Naive thymus-derived CD4-positive, alpha-beta T cell (primary cell): ENCODE data around the gene PSAT1. TPM values are rescaled to one million over a fixed set of nuclear protein-coding genes. Genes with fewer than 3 reads are reported as not detected.
"Not testable (repeated sequence)": the region's sequence is repeated elsewhere in the genome, so short reads cannot be mapped to it uniquely, and the experiment has no call there.

Experiments used
- ATAC-seq: fragments of 150-1000 bp; cut with Tn5 transposase; 2 replicates; pipeline ENCODE4 v1.10.0; 2021; ENCODE audit warnings: mild to moderate bottlenecking, moderate library complexity
- CTCF ChIA-PET: fragments of 350-600 bp; sonication (Branson Sonifier 250); formaldehyde crosslinking; loops from one replicate; lab custom pipeline; 2021; ENCODE audit warnings: antibody characterized with exemption; lab: Charles Lee
- POLR2A ChIA-PET: fragments of 350-600 bp; sonication (Branson Sonifier 250); formaldehyde crosslinking; loops from one replicate; lab custom pipeline; 2021; ENCODE audit warnings: antibody characterized with exemption, inconsistent platforms; lab: Charles Lee
- DNase-seq, 9 donors: peaks; one replicate each; pipeline versions ENCODE4 v3.0.0 to v3.0.0-alpha.2; 2020 to 2022; ENCODE audit warnings: mixed read lengths in 1 of 9
- H3K27ac ChIP-seq: one replicate; pipeline ENCODE4 v1.7.0; 2013; ENCODE audit warnings: mild to moderate bottlenecking, low read depth, low read length, moderate library complexity
- H3K27me3 ChIP-seq, 2 donors: one replicate each; pipeline ENCODE4 v1.7.0; 2013; ENCODE audit warnings: low read length in 2 of 2, mild to moderate bottlenecking in 2 of 2, moderate library complexity in 2 of 2; ENCODE audit not compliant: control insufficient read depth in 2 of 2, insufficient read depth in 2 of 2
- H3K36me3 ChIP-seq, 3 experiments: 1 replicate in 2 of 3; 2 replicates in 1 of 3; pipeline ENCODE4 v1.7.0; 2013; ENCODE audit warnings: low read length in 3 of 3, mild to moderate bottlenecking in 3 of 3, moderate library complexity in 1 of 3; ENCODE audit not compliant: insufficient read depth in 3 of 3, control insufficient read depth in 2 of 3
- H3K4me1 ChIP-seq, 2 donors: one replicate each; pipeline ENCODE4 v1.7.0; 2013; ENCODE audit warnings: low read length in 2 of 2, mild to moderate bottlenecking in 2 of 2, moderate library complexity in 1 of 2; ENCODE audit not compliant: control insufficient read depth in 2 of 2, insufficient read depth in 2 of 2
- H3K4me3 ChIP-seq: 2 replicates; pipeline ENCODE4 v1.7.0; 2013; ENCODE audit warnings: mild to moderate bottlenecking, low read length
- H3K9me3 ChIP-seq, 3 experiments: 1 replicate in 2 of 3; 2 replicates in 1 of 3; pipeline ENCODE4 v1.7.0; 2013; ENCODE audit warnings: low read length in 3 of 3; ENCODE audit not compliant: control insufficient read depth in 2 of 3
- H3K27ac Mint-ChIP-seq, 9 donors: one replicate each; pipeline ENCODE4 v1.8.0; 2020 to 2022; ENCODE audit warnings: mixed read lengths in 9 of 9, mild to moderate bottlenecking in 8 of 9, moderate library complexity in 5 of 9, inconsistent platforms in 2 of 9
- H3K27me3 Mint-ChIP-seq, 5 donors: one replicate each; pipeline ENCODE4 v1.8.0; 2021 to 2022; ENCODE audit warnings: mixed read lengths in 5 of 5, mild to moderate bottlenecking in 1 of 5
- H3K36me3 Mint-ChIP-seq, 5 donors: one replicate each; pipeline ENCODE4 v1.8.0; 2020 to 2022; ENCODE audit warnings: mixed read lengths in 5 of 5, mild to moderate bottlenecking in 3 of 5, inconsistent platforms in 1 of 5
- H3K4me1 Mint-ChIP-seq, 7 donors: one replicate each; pipeline ENCODE4 v1.8.0; 2020 to 2022; ENCODE audit warnings: mixed read lengths in 7 of 7, mild to moderate bottlenecking in 3 of 7, inconsistent platforms in 1 of 7
- H3K4me3 Mint-ChIP-seq, 10 donors: one replicate each; pipeline ENCODE4 v1.8.0; 2020 to 2022; ENCODE audit warnings: mild to moderate bottlenecking in 10 of 10, mixed read lengths in 10 of 10, moderate library complexity in 6 of 10, inconsistent platforms in 2 of 10
- H3K9me3 Mint-ChIP-seq, 11 donors: one replicate each; pipeline ENCODE4 v1.8.0; 2020 to 2022; ENCODE audit warnings: mixed read lengths in 11 of 11, mild to moderate bottlenecking in 4 of 11, inconsistent platforms in 1 of 11, moderate library complexity in 1 of 11
- intact Hi-C, 2 donors: fragments of 100-400 bp; cut with micrococcal nuclease; formaldehyde crosslinking; loops; one replicate each; pipeline ENCODE4 v1.15.1; 2023
- polyA plus RNA-seq, 2 donors: library from polyadenylated mRNA; unstranded; fragments of 300-500 nt; fragmentation: Illumina TruSeq; gene quantifications; one replicate each; pipeline ENCODE4 v1.2.3, GENCODE V29; 2021
- total RNA-seq, 6 experiments: library from RNA in 5 of 6; stranded (reverse) in 5 of 6; gene quantifications; 1 replicate in 5 of 6; 2 replicates in 1 of 6; pipeline ENCODE4 v1.2.3 and lab custom pipeline; 2021 to 2026

The PSAT1 gene
- total and polyA plus RNA-seq, 7 experiments from 2014 or later = 1.6 to 65.2 (median 10.3) TPM

GRCh38 chr9:78280982-78281668, 15.8 kb upstream of the PSAT1 start:
- Histone ChIP-seq H3K9me3 (no peaks in the 10 kb centered on the region), H3K4me1 (no peaks in the 10 kb centered on the region), H3K4me3 (no peak overlapping the region), H3K36me3 (no peaks in the 10 kb centered on the region), H3K27me3 (no peaks in the 10 kb centered on the region), H3K27ac (no peak overlapping the region)
- ChIA-PET POLR2A (no interaction called here), CTCF (no interaction called here)
- H3K27ac Mint-ChIP-seq = no peak overlapping the region
- H3K36me3 Mint-ChIP-seq = peaks cover 0 to 6% (median 0%) of the 10 kb centered on the region in 5 donors
- H3K4me1 Mint-ChIP-seq = peaks cover 0 to 16% (median 9%) of the 10 kb centered on the region in 7 donors
- no peaks in the 10 kb centered on the region for H3K9me3 Mint-ChIP-seq
- no peak for DNase-seq
- H3K4me3 Mint-ChIP-seq = no peak overlapping the region
- ATAC-seq = no peak
- intact Hi-C loops = no loop called here
- peaks cover 0 to 14% (median 5%) of the 10 kb centered on the region in 5 donors for H3K27me3 Mint-ChIP-seq

GRCh38 chr9:78284181-78284580, 12.7 kb upstream of the PSAT1 start:
- POLR2A ChIA-PET = not testable (repeated sequence)

GRCh38 chr9:78286125-78286524, 10.8 kb upstream of the PSAT1 start:
- H3K4me1 Mint-ChIP-seq = no peaks in the 10 kb centered on the region
- no peaks in the 10 kb centered on the region for H3K4me1 ChIP-seq
- H3K4me3 ChIP-seq = no peak overlapping the region
- intact Hi-C loops = no loop called here
- no peak overlapping the region for H3K27ac Mint-ChIP-seq
- H3K27me3 ChIP-seq = no peaks in the 10 kb centered on the region
- CTCF ChIA-PET = no interaction called here
- POLR2A ChIA-PET = no interaction called here
- DNase-seq = no peak
- H3K9me3 ChIP-seq = no peaks in the 10 kb centered on the region
- peaks cover 0 to 14% (median 5%) of the 10 kb centered on the region in 5 donors for H3K27me3 Mint-ChIP-seq
- H3K4me3 Mint-ChIP-seq = no peak overlapping the region
- H3K36me3 ChIP-seq = no peaks in the 10 kb centered on the region
- H3K27ac ChIP-seq = no peak overlapping the region
- ATAC-seq = no peak
- peaks cover 0 to 6% (median 0%) of the 10 kb centered on the region in 5 donors for H3K36me3 Mint-ChIP-seq
- H3K9me3 Mint-ChIP-seq = no peaks in the 10 kb centered on the region

More at GRCh38 chr9:78284181-78284580, 12.7 kb upstream of the PSAT1 start:
- intact Hi-C loops, H3K4me1 Mint-ChIP-seq, CTCF ChIA-PET, H3K36me3 Mint-ChIP-seq, DNase-seq, ATAC-seq, H3K4me3 ChIP-seq, H3K27ac ChIP-seq, H3K36me3 ChIP-seq, H3K9me3 ChIP-seq, H3K9me3 Mint-ChIP-seq, H3K4me3 Mint-ChIP-seq, H3K4me1 ChIP-seq, H3K27ac Mint-ChIP-seq, H3K27me3 ChIP-seq: not testable (repeated sequence)
- peaks cover 0 to 14% (median 5%) of the 10 kb centered on the region in 5 donors for H3K27me3 Mint-ChIP-seq

GRCh38 chr9:78286946-78287388, 10.0 kb upstream of the PSAT1 start:
- Histone ChIP-seq H3K36me3 (no peaks in the 10 kb centered on the region), H3K9me3 (no peaks in the 10 kb centered on the region), H3K4me1 (no peaks in the 10 kb centered on the region), H3K27me3 (no peaks in the 10 kb centered on the region), H3K4me3 (no peak overlapping the region), H3K27ac (no peak overlapping the region)
- peaks cover 0 to 1% (median 0%) of the 10 kb centered on the region in 11 donors for H3K9me3 Mint-ChIP-seq
- CTCF ChIA-PET = no interaction called here
- H3K4me3 Mint-ChIP-seq = no peak overlapping the region
- H3K27ac Mint-ChIP-seq = no peak overlapping the region
- DNase-seq (no peak), ATAC-seq (no peak)
- H3K27me3 Mint-ChIP-seq = peaks cover 0 to 14% (median 5%) of the 10 kb centered on the region in 5 donors
- H3K36me3 Mint-ChIP-seq = peaks cover 0 to 6% (median 0%) of the 10 kb centered on the region in 5 donors
- intact Hi-C loops = no loop called here
- POLR2A ChIA-PET = no interaction called here
- no peaks in the 10 kb centered on the region for H3K4me1 Mint-ChIP-seq

GRCh38 chr9:78288214-78288892, 8.6 kb upstream of the PSAT1 start:
- H3K9me3 Mint-ChIP-seq = peaks cover 0 to 2% (median 0%) of the 10 kb centered on the region in 11 donors
- no peaks in the 10 kb centered on the region for H3K36me3 ChIP-seq
- H3K4me1 ChIP-seq = no peaks in the 10 kb centered on the region
- no peak overlapping the region for H3K27ac Mint-ChIP-seq
- intact Hi-C loops = no loop called here
- POLR2A ChIA-PET = no interaction called here
- H3K4me1 Mint-ChIP-seq = peaks cover 5 to 10% (median 10%) of the 10 kb centered on the region in 7 donors
- H3K4me3 Mint-ChIP-seq = no peak overlapping the region
- H3K9me3 ChIP-seq = no peaks in the 10 kb centered on the region
- peaks cover 0 to 14% (median 5%) of the 10 kb centered on the region in 5 donors for H3K27me3 Mint-ChIP-seq
- H3K27ac ChIP-seq = no peak overlapping the region
- CTCF ChIA-PET = no interaction called here
- no peak overlapping the region for H3K4me3 ChIP-seq
- H3K27me3 ChIP-seq = no peaks in the 10 kb centered on the region
- H3K36me3 Mint-ChIP-seq = peaks cover 0 to 5% (median 0%) of the 10 kb centered on the region in 5 donors
- ATAC-seq (no peak), DNase-seq (no peak)

- Mint-ChIP-seq H3K4me1 (peaks cover 5 to 16% (median 14%) of the 10 kb centered on the region in 7 donors), H3K27ac (no peak overlapping the region), H3K27me3 (peaks cover 0 to 14% (median 5%) of the 10 kb centered on the region in 5 donors), H3K36me3 (no peaks in the 10 kb centered on the region), H3K9me3 (peaks cover 0 to 2% (median 0%) of the 10 kb centered on the region in 11 donors), H3K4me3 (no peak overlapping the region)
- no peaks in the 10 kb centered on the region for H3K36me3 ChIP-seq
- H3K27ac ChIP-seq = no peak overlapping the region
- CTCF ChIA-PET = no interaction called here
- H3K9me3 ChIP-seq = no peaks in the 10 kb centered on the region
- POLR2A ChIA-PET = no interaction called here
- H3K4me3 ChIP-seq = no peak overlapping the region
- no peaks in the 10 kb centered on the region for H3K4me1 ChIP-seq
- H3K27me3 ChIP-seq = no peaks in the 10 kb centered on the region
- intact Hi-C loops = no loop called here
- DNase-seq (no peak), ATAC-seq (no peak)
These were observed 7.5 kb upstream of the PSAT1 start for GRCh38 chr9:78289474-78289873.
